HG02870 (cell line): ENCODE results near the gene SLC5A5.

ENCODE experiments used
- ATAC-seq: cut with Tn5 transposase; IDR thresholded peaks from one replicate; pipeline ENCODE4 v1.9.1; 2021; ENCODE audit warnings: mild to moderate bottlenecking, moderate library complexity; ENCODE audit not compliant: unreplicated experiment

The SLC5A5 gene

GRCh38 chr19:17871878-17872250 lies at the start of gene SLC5A5:
Gene SLC5A5 (plus strand): TSS chr19:17871945. CDS start chr19:17872320, 375 bp downstream.
- ATAC-seq, result no peak

GRCh38 chr19:17824339-17824738 lies 47.4 kb upstream of the SLC5A5 start:
- no peak for ATAC-seq

- no peak for ATAC-seq
Observed at GRCh38 chr19:17826508-17827056, 45.2 kb upstream of the SLC5A5 start.

- no peak for ATAC-seq
Observed at GRCh38 chr19:17829855-17830566, 41.7 kb upstream of the SLC5A5 start.

DNA sequence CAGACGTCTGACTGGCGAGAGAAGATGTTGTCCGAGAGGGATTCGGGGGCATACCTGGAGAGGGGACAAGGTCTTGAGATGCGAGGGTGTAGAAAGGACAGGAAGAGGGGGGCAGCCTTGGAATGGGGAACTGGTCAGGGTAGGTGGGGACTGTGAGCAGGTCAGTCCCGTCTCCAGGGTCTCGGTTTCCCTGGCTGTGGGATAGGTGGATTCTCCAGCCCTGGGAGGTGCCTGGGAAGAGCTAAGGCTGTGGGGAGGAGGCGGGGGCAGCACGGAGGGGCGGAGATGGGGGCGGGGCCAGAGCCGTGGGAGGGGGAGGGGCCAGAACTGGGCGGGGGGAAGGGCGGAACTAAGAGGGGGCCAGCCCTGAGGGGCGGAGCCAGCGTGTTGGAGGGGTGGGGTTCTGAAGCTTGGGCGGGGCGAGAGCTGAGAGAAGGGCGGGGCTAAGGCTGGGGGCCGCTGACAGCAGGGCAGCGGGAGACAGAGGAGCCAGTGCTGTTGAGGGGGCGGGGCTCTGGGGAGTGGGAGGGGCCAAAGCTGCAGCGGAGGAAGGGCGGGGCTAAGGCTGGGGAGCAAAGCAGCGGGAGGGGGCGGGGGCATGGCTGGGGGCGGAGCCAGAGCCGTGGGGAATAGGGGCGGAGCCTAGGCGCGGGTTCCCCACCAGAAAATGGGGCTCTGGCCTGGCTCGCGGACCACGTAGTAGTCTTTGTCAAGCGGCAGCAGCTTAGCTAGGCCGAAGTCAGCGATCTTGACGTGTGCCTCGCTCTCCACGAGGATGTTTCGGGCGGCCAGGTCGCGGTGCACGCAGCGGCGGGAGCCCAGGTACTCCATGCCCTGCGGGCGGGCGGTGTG lies 41.0 kb upstream of the SLC5A5 start:
- ATAC-seq, result no peak

GRCh38 chr19:17831419-17831888 lies 40.3 kb upstream of the SLC5A5 start:
- ATAC-seq, result no peak

DNA sequence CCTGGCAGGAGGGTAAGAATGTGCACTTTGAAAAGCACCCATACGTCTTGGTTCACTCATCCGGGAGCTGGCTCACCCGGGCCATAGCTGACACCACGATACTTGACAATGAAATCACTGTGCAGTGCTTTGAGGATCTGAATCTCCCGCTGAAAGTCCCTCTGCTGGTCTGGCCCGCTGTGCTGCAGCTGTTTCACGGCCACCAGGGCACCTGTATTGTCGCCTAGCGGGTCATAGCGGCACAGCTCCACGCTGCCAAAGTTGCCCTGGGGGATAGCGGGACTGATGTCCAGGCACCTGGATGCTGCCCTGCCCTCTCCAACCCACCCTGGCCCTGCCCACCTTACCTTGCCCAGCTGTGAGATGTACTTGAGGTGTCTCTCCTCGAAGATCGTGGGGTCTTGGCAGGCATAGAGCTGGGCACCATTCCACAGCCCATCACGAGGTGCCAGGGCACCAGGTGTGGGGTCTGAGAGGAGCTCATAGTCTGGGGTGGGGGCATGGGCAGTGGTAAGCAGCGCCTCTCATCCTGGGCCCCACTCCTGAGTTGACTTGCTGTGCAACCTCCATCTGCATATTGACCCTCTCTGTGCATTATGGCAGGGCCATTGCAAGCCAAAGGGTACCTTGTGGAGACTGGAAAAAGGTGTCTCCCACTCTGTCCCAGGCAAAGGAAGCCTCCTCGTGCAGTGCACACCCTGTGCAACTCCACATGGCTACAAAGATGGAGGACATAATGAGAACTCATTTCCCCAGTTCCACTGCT lies 39.1 kb upstream of the SLC5A5 start:
- no peak for ATAC-seq

DNA sequence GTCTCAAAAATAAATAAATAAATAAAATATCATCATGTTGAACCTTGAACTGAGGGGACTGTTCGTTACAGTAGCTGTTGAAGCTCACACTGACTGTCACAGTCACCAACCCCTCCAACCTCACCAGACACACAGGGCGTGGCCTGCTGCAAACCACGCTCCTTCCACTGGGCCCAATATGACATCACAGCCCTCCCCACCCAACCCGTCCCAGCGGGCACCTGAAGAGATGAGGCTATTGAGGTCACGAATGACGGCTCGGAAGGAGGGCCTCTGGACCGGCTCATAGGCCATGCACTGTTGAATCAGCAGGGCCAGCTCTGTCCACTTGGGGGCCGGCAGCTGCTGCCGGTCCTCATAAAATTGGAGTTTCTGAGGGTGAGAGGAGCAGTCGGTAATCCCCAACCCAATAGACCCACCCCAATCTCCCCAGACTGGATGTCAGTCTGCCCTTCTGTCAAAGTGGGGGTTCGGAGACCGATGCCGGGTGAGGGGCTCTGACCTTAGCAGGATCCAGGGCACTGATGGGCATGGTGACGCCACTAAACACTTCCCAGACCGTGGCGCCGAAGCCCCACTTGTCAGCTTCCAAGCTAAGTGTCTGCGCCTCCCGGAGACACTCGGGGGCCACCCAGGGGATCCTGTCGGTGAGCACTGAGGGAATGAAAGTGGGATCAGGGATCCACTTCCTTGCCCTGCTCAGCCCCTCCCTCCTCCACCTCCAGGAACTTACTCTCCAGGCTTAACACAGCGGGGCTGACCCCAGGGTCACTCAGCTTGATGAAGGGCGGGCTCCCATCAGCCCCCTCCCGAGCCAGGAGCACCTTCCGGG lies 37.2 kb upstream of the SLC5A5 start:
- no peak for ATAC-seq

DNA sequence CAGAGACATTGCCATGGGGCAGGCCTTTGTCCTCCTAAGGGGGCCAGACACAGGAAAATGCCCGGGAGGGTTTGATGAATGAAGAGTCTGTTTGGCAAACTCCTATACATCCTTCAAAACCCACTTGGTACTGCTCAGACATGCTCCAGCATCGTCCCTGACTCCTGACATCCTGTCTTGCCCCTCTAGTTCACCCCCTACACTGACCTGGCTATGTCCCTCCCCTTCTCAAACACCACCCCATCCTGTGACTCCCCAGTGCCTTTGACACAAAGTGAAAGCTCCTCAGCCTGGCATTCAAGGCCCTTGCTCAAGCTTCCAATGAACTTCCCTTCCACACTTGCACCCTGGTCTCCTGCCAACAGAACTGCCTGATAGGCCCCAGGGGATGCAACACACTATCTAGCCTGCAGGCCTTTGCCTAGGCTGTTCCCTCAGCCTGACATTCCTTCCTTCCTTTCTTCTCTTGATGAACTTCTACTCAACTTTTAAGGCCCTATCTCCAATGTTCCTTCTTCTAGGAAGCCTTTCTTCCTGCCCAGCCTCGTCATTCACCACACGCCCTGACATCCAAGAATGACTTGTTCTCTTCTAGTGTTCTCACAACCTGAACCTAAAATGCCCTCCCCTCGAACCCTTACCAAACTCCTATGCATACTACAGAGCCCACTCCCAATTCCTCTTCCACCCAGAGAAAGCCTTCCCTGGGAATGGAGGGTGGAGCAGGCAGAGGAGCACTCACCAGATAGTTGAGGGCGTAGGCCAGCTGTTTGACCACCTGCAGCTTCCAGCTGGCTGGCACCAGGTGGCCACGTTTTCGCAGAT lies 36.4 kb upstream of the SLC5A5 start:
- ATAC-seq, result no peak

- ATAC-seq, result no peak
Observed at GRCh38 chr19:17836530-17836929, 35.2 kb upstream of the SLC5A5 start.

DNA sequence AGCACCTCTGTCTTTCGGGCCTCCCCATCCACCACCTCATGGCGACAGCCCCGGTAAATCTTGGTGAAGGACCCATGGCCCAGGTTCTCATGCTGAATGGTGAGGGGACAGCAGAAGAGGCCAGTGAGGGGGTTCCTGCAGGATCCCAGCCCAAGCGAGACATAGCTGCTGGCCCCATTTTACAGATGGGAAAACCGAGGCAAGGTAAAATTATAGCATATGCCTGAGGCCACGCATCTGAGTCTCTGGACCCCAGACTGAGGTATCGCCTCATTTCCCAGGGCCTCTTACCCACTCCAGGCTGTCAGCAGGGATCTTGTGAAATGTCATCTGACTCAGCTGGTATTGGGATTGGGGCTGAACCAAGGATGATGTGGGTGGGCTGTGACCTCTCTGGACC lies 33.8 kb upstream of the SLC5A5 start:
- no peak for ATAC-seq

DNA sequence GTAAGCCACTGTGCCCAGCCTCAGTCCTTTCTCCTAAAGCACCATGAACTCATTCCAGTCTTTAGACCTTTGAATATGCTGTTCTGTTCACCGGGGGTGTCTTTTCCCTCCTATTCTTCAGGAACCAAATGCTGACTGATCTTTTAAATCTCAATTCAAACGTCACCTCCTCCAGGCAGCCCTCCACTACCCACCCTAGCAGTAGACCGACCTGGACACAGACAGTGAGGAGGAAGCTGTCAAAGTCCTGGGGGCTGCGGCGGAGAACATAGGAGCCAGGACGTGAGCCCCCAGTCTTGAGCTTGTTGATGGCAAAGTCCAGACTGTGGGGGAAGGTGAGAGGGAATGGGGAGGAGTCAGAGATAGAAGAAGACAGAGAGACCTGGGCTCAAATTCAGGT lies 31.7 kb upstream of the SLC5A5 start:
- no peak for ATAC-seq

GRCh38 chr19:17841371-17841809 lies 30.4 kb upstream of the SLC5A5 start:
- no peak for ATAC-seq

GRCh38 chr19:17841810-17842662 lies 29.7 kb upstream of the SLC5A5 start:
- no peak for ATAC-seq

DNA sequence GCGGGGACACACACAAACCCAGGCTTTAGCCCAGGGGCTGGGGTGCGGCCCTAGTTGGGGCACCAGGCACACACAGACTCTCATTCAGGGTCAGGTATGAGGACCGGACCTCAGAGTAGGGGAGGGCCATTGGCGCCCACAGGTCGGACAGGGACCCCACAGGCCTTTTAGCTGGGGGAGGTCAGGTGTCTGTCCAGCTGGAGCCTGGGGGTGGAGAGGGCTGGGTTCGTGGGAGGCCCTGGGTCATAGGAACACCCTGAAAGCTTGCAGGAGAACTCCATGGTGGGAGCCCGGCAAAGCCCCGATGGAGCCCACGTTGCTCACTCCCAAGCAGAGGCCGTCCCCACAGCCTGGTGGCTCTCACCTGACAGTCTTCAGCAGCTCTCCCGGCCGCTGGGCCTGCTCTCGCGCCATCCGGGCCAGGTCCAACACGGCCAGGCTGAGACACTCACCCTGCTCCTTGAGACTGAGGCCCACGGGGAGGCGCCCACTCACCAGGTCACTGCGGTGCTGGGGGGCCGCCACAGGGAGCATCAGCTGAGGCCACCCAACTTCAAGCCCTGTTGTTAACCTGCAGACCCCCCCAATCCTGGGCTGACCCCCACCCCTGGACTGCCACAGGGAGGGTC lies 29.0 kb upstream of the SLC5A5 start:
- ATAC-seq, result no peak

- ATAC-seq, result no peak
Observed at GRCh38 chr19:17843292-17843827, 28.4 kb upstream of the SLC5A5 start.

DNA sequence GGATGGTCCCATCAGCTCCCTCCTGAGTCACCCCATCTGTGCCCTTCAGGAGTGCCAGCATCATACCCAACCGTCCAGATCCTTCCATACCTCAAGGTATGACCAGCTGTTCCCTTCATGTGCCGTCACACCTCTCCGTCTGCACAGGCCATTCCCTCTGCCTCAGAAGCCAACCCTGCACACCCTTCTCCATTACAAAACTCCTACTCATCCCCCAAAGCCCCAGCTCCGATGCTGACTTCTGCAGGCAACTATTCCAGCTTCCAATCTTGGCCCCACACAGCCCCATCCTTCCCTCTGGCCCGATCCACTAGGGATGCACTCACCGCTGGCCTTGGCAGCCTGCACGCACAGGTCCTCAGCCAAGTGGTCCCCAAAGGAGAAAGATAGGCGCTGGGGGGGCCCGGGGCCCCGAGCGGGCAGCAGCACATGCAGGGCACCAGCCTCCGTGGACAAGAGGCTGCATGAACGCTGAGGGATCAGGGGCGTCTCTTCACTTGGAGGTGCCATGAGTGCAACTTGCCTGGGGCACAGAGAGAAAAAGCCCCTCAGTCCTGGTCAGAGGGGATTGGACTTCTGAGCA lies 27.7 kb upstream of the SLC5A5 start:
- no peak for ATAC-seq
